ENCODE measurements around the gene MEP1A. TPM values are rescaled to one million over a fixed set of nuclear protein-coding genes. Genes with fewer than 3 reads are reported as not detected.

Gene MEP1A
- total RNA-seq, 3 donors from 2014 or later (not counting 1 experiment from before 2014, with no cell fraction given), result not detected

GRCh38 chr6:46794068-46794467 lies 879 bp downstream of the MEP1A start:
- H3K36me3 Mint-ChIP-seq, result no peaks in the 10 kb centered on the region
- peaks cover 0 to 3% of the 10 kb centered on the region in 2 donors for H3K9me3 Mint-ChIP-seq
- no peak overlapping the region for H3K4me3 Mint-ChIP-seq
- DNase-seq (no peak), ATAC-seq (no peak)
- H3K9me3 ChIP-seq (ENCODE audit: control insufficient read depth, insufficient read depth, low read length), result no peaks in the 10 kb centered on the region
- H3K4me1 ChIP-seq (ENCODE audit: control insufficient read depth, insufficient read depth, low read length), result no peaks in the 10 kb centered on the region
- H3K27me3 ChIP-seq (ENCODE audit: control insufficient read depth, insufficient read depth, low read length), result no peaks in the 10 kb centered on the region
- no peak for TF ChIP-seq CTCF (IDR thresholded peaks at IDR 0.05)
- 94% methylated on average over 3 of the region's 3 CpGs for WGBS (ENCODE audit: insufficient coverage)
- no peak overlapping the region for H3K27ac ChIP-seq (ENCODE audit: low read length)
- no peak overlapping the region for H3K27ac Mint-ChIP-seq
- H3K27me3 Mint-ChIP-seq (ENCODE audit: low read depth in 2 of 2), result peaks cover 0 to 11% of the 10 kb centered on the region in 2 donors
- no peaks in the 10 kb centered on the region for H3K36me3 ChIP-seq (ENCODE audit: control insufficient read depth, insufficient read depth, low read length)
- no peaks in the 10 kb centered on the region for H3K4me1 Mint-ChIP-seq
- intact Hi-C loops (cut with micrococcal nuclease), result no loop called here
- H3K4me3 ChIP-seq (ENCODE audit: low read length), result no peak overlapping the region

DNA sequence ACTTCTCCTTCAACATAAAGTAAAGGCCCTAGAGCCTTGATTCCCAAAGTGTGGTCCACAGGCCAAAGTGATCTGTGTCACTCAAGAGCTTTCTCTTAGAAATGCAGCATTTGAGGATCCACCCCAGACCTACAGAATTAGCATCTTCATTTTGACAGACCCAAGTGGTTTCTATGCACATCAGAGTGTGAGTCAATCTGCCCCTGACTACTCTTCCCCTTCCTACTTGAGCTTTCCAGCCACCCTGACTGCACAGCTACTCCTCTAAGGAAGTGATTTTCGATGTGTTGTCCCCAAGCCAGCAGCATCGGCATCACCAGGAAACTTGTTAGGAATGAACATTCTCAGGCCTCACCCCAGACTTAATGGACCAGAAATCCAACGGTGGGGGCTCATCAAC lies 2.6 kb downstream of the MEP1A start:
- no peak for TF ChIP-seq CTCF (IDR thresholded peaks at IDR 0.05)
- Histone ChIP-seq H3K9me3 (ENCODE audit: control insufficient read depth, insufficient read depth, low read length) (no peaks in the 10 kb centered on the region), H3K27ac (ENCODE audit: low read length) (no peak overlapping the region), H3K36me3 (ENCODE audit: control insufficient read depth, insufficient read depth, low read length) (no peaks in the 10 kb centered on the region), H3K4me3 (ENCODE audit: low read length) (no peak overlapping the region), H3K27me3 (ENCODE audit: control insufficient read depth, insufficient read depth, low read length) (no peaks in the 10 kb centered on the region), H3K4me1 (ENCODE audit: control insufficient read depth, insufficient read depth, low read length) (no peaks in the 10 kb centered on the region)
- Mint-ChIP-seq H3K27me3 (ENCODE audit: low read depth in 2 of 2) (peaks cover 0 to 6% of the 10 kb centered on the region in 2 donors), H3K9me3 (peaks cover 0 to 3% of the 10 kb centered on the region in 2 donors), H3K36me3 (no peaks in the 10 kb centered on the region), H3K4me3 (no peak overlapping the region), H3K4me1 (no peaks in the 10 kb centered on the region), H3K27ac (no peak overlapping the region)
- intact Hi-C loops (cut with micrococcal nuclease), result no loop called here
- WGBS (ENCODE audit: insufficient coverage), result 89% methylated on average over 3 of the region's 3 CpGs
- DNase-seq (no peak), ATAC-seq (no peak)

DNA sequence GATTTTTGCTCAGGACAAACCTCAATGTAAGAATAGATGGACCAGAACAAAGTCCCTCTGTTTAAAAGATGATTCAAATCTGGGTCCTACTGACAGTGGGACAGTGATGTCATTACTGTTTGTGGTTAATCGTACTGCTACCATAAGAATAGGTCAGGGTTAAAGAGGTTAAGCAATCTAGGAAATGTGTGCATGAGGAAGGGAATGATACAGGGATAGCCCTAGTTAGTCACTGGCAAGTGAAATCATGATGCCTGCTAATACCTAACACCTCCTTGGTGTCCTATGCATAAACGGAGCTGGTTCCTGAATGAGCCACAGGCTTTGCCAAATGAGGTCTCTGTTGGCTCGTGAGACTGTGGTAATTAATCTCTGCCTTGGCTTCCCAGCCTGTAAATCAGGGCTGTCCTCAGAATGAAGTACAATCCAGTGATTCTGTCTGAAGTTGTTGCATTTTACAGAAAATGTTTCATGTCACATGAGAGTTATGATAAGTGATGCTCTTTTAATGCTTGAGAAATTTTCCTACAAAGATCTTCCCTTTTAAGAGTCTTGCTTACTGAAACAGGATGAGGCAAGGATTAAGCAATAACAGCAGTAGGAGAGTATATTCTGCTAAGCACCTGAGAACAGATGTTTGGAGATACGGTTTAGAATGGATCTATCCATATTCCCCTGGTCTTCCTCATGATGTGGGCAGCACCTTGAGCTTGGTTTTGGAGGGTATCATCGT lies 3.8 kb downstream of the MEP1A start:
- no peak for TF ChIP-seq CTCF (IDR thresholded peaks at IDR 0.05)
- no peak for DNase-seq
- no peaks in the 10 kb centered on the region for H3K4me1 ChIP-seq (ENCODE audit: control insufficient read depth, insufficient read depth, low read length)
- no peak overlapping the region for H3K27ac ChIP-seq (ENCODE audit: low read length)
- H3K27ac Mint-ChIP-seq, result no peak overlapping the region
- H3K27me3 Mint-ChIP-seq (ENCODE audit: low read depth in 2 of 2), result peaks cover 0 to 9% of the 10 kb centered on the region in 2 donors
- intact Hi-C loops (cut with micrococcal nuclease), result no loop called here
- H3K4me1 Mint-ChIP-seq, result no peaks in the 10 kb centered on the region
- no peaks in the 10 kb centered on the region for H3K36me3 ChIP-seq (ENCODE audit: control insufficient read depth, insufficient read depth, low read length)
- no peaks in the 10 kb centered on the region for H3K9me3 ChIP-seq (ENCODE audit: control insufficient read depth, insufficient read depth, low read length)
- H3K36me3 Mint-ChIP-seq, result no peaks in the 10 kb centered on the region
- H3K4me3 Mint-ChIP-seq, result no peak overlapping the region
- H3K4me3 ChIP-seq (ENCODE audit: low read length), result no peak overlapping the region
- no peak for ATAC-seq
- H3K27me3 ChIP-seq (ENCODE audit: control insufficient read depth, insufficient read depth, low read length), result no peaks in the 10 kb centered on the region
- WGBS (ENCODE audit: insufficient coverage), result 78% methylated on average over 5 of the region's 5 CpGs
- H3K9me3 Mint-ChIP-seq, result peaks cover 0 to 3% of the 10 kb centered on the region in 2 donors

GRCh38 chr6:46799657-46800056 lies 6.5 kb downstream of the MEP1A start:
- Histone ChIP-seq H3K9me3 (ENCODE audit: control insufficient read depth, insufficient read depth, low read length) (no peaks in the 10 kb centered on the region), H3K27me3 (ENCODE audit: control insufficient read depth, insufficient read depth, low read length) (no peaks in the 10 kb centered on the region), H3K4me3 (ENCODE audit: low read length) (no peak overlapping the region), H3K27ac (ENCODE audit: low read length) (no peak overlapping the region), H3K36me3 (ENCODE audit: control insufficient read depth, insufficient read depth, low read length) (no peaks in the 10 kb centered on the region), H3K4me1 (ENCODE audit: control insufficient read depth, insufficient read depth, low read length) (no peaks in the 10 kb centered on the region)
- DNase-seq (no peak), ATAC-seq (no peak)
- peaks cover 0 to 3% of the 10 kb centered on the region in 2 donors for H3K9me3 Mint-ChIP-seq
- no peaks in the 10 kb centered on the region for H3K4me1 Mint-ChIP-seq
- WGBS (ENCODE audit: insufficient coverage), result no CpG with 5 or more reads among the region's 1 CpG
- no peak overlapping the region for H3K27ac Mint-ChIP-seq
- no peaks in the 10 kb centered on the region for H3K36me3 Mint-ChIP-seq
- TF ChIP-seq CTCF (IDR thresholded peaks at IDR 0.05), result no peak
- no peak overlapping the region for H3K4me3 Mint-ChIP-seq
- intact Hi-C loops (cut with micrococcal nuclease), result no loop called here
- H3K27me3 Mint-ChIP-seq (ENCODE audit: low read depth in 2 of 2), result peaks cover 12 to 15% of the 10 kb centered on the region in 2 donors
